HepG2 (cell line): ENCODE measurements around the gene GNPNAT1. TPM values are rescaled to one million over a fixed set of nuclear protein-coding genes. Genes with fewer than 3 reads are reported as not detected.

Experiments used
- ATF5 ChIP-seq: sonication (generic); formaldehyde crosslinking; IDR thresholded peaks from 2 replicates; pipeline ENCODE4 v1.4.0; 2020; ENCODE audit warnings: mild to moderate bottlenecking, low read depth, missing genetic modification reagents
- FOXJ3 ChIP-seq: sonication (generic); formaldehyde crosslinking; IDR thresholded peaks from 2 replicates; pipeline ENCODE4 v1.4.0; 2020; ENCODE audit warnings: missing genetic modification reagents, mild to moderate bottlenecking, borderline replicate concordance
- ISL2 ChIP-seq: sonication (generic); formaldehyde crosslinking; IDR thresholded peaks from 2 replicates; pipeline ENCODE4 v1.5.0; 2020; ENCODE audit warnings: missing genetic modification reagents
- MAFF ChIP-seq: IDR thresholded peaks from 2 replicates; pipeline ENCODE4 v1.6.1; 2011; ENCODE audit warnings: low read depth, low read length, improper control_type of control experiment
- MEIS2 ChIP-seq: sonication (generic); formaldehyde crosslinking; IDR thresholded peaks from 2 replicates; pipeline ENCODE4 v1.9.0; 2021; ENCODE audit warnings: mild to moderate bottlenecking, missing genetic modification reagents
- MIER3 ChIP-seq: IDR thresholded peaks from 2 replicates; pipeline ENCODE4 v1.6.1; 2016; ENCODE audit warnings: missing compliant biosample characterization, borderline replicate concordance
- NONO ChIP-seq, 2 experiments: fragments of 450-650 bp in 1 of 2; sonication (generic) in 1 of 2; formaldehyde crosslinking in 1 of 2; IDR thresholded peaks in 1 of 2; conservative IDR thresholded peaks in 1 of 2; 2 replicates each; pipeline versions ENCODE4 v1.6.1 to v1.8.0; 2017 to 2022; ENCODE audit warnings: mild to moderate bottlenecking in 1 of 2, missing genetic modification reagents in 1 of 2, moderate library complexity in 1 of 2
- PAF1 ChIP-seq: IDR thresholded peaks from 2 replicates; pipeline ENCODE4 v1.6.1; 2016; ENCODE audit warnings: missing genetic modification reagents, missing compliant biosample characterization
- RERE ChIP-seq: IDR thresholded peaks from 2 replicates; pipeline ENCODE4 v1.6.1; 2016; ENCODE audit warnings: low read depth, missing genetic modification reagents, missing compliant biosample characterization
- SSRP1 ChIP-seq: IDR thresholded peaks from 2 replicates; pipeline ENCODE4 v1.6.1; 2016; ENCODE audit warnings: control low read depth
- STAT5B ChIP-seq: sonication (generic); formaldehyde crosslinking; IDR thresholded peaks from 2 replicates; pipeline ENCODE4 v1.4.0; 2020; ENCODE audit warnings: missing genetic modification reagents
- ZBTB3 ChIP-seq: sonication (generic); formaldehyde crosslinking; IDR thresholded peaks from 2 replicates; pipeline ENCODE4 v1.4.0; 2020; ENCODE audit warnings: low read depth, mild to moderate bottlenecking, moderate library complexity, missing genetic modification reagents, borderline replicate concordance
- ZBTB38 ChIP-seq: sonication (generic); formaldehyde crosslinking; IDR thresholded peaks from 2 replicates; pipeline ENCODE4 v1.5.1; 2020; ENCODE audit warnings: mild to moderate bottlenecking, missing genetic modification reagents
- ZMYM4 ChIP-seq: sonication (generic); formaldehyde crosslinking; IDR thresholded peaks from 2 replicates; pipeline ENCODE4 v1.8.1; 2023; ENCODE audit warnings: mild to moderate bottlenecking, missing genetic modification reagents
- ZNF354B ChIP-seq: sonication (generic); formaldehyde crosslinking; IDR thresholded peaks from 2 replicates; pipeline ENCODE4 v1.8.0; 2022; ENCODE audit warnings: mild to moderate bottlenecking, missing genetic modification reagents
- ZNF362 ChIP-seq: sonication (generic); formaldehyde crosslinking; IDR thresholded peaks from 2 replicates; pipeline ENCODE4 v1.4.0; 2020; ENCODE audit warnings: missing genetic modification reagents, mild to moderate bottlenecking, borderline replicate concordance
- ZNF549 ChIP-seq: sonication (generic); formaldehyde crosslinking; IDR thresholded peaks from 2 replicates; pipeline ENCODE4 v1.5.0; 2020; ENCODE audit warnings: missing genetic modification reagents
- ZNF574 ChIP-seq: sonication (generic); formaldehyde crosslinking; IDR thresholded peaks from 2 replicates; pipeline ENCODE4 v1.4.0; 2020; ENCODE audit warnings: missing genetic modification reagents
- ZZZ3 ChIP-seq: sonication (generic); formaldehyde crosslinking; IDR thresholded peaks from 2 replicates; pipeline ENCODE4 v1.4.0; 2020; ENCODE audit warnings: missing genetic modification reagents, mild to moderate bottlenecking, borderline replicate concordance
- polyA plus RNA-seq, 8 experiments: library from polyadenylated mRNA; depleted of rRNA in 3 of 8; stranded (reverse) in 7 of 8; unstranded in 1 of 8; fragments of >200 nt; fragmentation: Illumina TruSeq in 4 of 8; extraction: Trizol in 4 of 8; gene quantifications; 2 replicates each; pipeline versions ENCODE4 v1.2.1 to v1.2.3, GENCODE V29; 2011 to 2016; ENCODE audit warnings: low read depth in 4 of 8, missing spikeins in 1 of 8, mixed read lengths in 1 of 8; ENCODE audit not compliant: insufficient read depth in 1 of 8
- total RNA-seq, 5 experiments: library from RNA; depleted of rRNA; stranded (reverse); fragments of >200 nt; fragmentation: Illumina TruSeq; extraction: Trizol; gene quantifications; 2 replicates each; pipeline ENCODE4 v1.2.3, GENCODE V29; 2016; ENCODE audit warnings: low read depth in 1 of 5

GNPNAT1 gene
- total and polyA plus RNA-seq, 2 of the 13 experiments (the other 11 are each of a cell fraction or from before 2014, with no cell fraction given): 38.3 to 54.9 TPM

GRCh38 chr14:52791223-52792096 lies at the start of gene GNPNAT1 (continued):
- TF ChIP-seq ZNF574 (CRISPR knock-in tag) (peak; percentile 86), ZBTB38 (CRISPR knock-in tag) (peak; percentile 58), ATF5 (CRISPR knock-in tag) (peak; percentile 34; the same call in 1 of the 2 replicates), RERE (CRISPR knock-in tag) (0 out of 2 replicates have a peak, but pooled peaks have one; percentile 11), ISL2 (CRISPR knock-in tag) (peak; percentile 62), ZBTB3 (CRISPR knock-in tag) (no peak), MAFF (no peak), ZNF549 (CRISPR knock-in tag) (no peak), PAF1 (CRISPR knock-in tag) (no peak), ZZZ3 (CRISPR knock-in tag) (0 out of 2 replicates have a peak, but pooled peaks have one; percentile 79), NONO (IDR thresholded peaks at IDR 0.05) (no peak), NONO (CRISPR knock-in tag; conservative IDR thresholded peaks at IDR 0.05) (peak; percentile 90), ZMYM4 (CRISPR knock-in tag) (peak; percentile 93), ZNF362 (peak; percentile 49; the same call in 1 of the 2 replicates), STAT5B (CRISPR knock-in tag) (no peak), SSRP1 (CRISPR knock-in tag) (no peak; the same call in 1 of the 2 replicates), ZNF354B (CRISPR knock-in tag) (no peak), MEIS2 (CRISPR knock-in tag) (peak; percentile 23), FOXJ3 (CRISPR knock-in tag) (no peak; the same call in 1 of the 2 replicates), MIER3 (CRISPR knock-in tag) (no peak)
